ENCODE measurements around the gene LELP1.
"Not testable (repeated sequence)": the region's sequence is repeated elsewhere in the genome, so short reads cannot be mapped to it uniquely, and the experiment has no call there.

Gene LELP1

DNA sequence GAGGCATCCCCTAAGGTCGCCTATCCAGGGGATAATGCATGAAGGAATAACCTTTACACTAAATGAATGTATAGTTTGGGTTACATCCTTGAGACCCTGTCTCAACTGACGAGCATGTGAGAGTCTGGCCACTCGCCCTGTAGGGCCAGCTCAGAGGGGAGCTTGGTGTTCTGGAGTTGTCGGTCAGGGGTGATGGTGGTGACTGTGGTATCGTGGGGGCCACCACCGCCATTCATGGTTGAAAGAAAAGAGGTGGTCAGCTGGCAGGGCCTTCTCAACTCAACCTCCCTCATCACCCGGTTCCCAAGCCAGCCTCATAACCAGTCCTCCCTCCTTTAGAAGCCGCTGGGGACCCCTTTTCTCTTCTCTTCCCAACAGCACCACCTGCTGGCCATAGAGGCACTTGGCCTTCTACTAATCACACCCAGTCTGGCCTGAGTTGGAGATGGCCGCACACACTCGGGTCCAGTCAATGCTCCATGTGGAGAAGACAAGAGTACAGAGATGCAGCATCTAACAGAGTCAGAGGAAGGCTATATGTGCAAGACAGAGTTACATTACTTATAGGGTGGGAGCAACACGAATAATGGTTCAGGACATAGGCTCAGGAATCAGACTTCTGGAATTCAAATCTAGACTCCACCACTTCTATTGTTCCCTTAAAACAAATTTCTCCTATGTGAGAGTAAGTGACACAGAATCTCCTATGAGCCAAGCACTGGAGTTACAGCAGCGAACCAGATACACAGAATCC is 26.0 kb downstream of the LELP1 start:
- DNase-seq (ENCODE audit: low spot score) = not testable (repeated sequence)

DNA sequence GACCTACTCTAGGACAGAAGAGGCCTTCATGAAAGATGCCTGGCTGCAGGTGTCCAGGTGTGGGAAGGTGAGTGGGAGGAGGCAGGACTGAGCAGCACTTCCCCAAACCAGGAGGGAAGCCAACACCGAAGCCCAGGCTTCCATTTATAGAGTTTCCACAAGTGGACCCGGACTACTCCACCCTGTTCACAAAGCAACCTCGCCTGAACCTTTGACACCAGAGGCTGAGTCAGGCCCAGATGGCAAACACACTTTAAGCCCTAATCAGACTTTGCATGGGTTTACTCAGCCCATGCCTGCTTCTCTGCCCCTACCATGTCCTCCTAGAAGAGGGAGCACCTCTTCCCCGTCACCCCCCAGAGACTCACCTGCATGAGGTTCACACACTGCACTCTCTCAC is 28.1 kb downstream of the LELP1 start:
- no peak for DNase-seq (ENCODE audit: low spot score)

DNA sequence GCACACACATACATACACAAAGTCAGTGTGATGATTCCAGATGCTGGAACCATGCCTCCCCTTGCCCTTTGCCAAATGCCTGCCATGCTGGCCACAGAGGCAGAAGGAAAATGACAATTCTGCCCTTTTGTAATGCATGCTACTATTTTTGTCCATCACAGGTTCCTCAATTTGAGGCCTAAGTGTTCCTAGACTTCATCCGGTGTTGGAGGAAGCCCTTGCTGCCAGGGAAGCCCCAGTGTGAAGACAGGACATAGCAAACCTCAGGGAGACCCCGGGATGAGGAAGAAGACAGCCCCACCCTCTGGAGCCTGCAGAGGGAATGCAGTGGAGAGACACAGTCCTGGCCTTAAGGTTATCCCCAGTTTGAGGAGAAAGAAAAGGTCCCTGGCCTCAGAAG is 28.6 kb downstream of the LELP1 start:
- no peak for DNase-seq (ENCODE audit: low spot score)

GRCh38 chr1:153232553-153232952 is 29.3 kb downstream of the LELP1 start:
- no peak for DNase-seq (ENCODE audit: low spot score)

DNA sequence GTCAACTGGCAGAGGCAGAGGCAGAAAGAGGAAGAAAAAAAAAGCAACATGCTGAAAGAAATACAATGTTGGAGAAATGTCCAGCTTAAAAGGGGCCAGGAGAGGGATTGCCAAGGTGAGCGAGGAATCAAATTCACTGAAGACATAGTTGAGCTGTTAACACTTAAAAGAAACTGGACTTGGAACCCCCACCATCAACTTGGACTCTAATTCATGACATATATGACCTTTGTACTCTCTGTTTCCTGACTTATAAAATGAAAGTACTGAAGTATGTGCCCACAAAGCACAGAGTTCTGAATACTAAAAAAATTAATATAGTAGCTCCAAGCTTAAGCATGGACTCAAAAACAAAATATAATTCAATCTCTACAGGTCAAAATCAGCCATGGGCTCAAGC is 30.2 kb downstream of the LELP1 start:
- DNase-seq (ENCODE audit: low spot score) = no peak

- no peak for DNase-seq (ENCODE audit: low spot score)
These were observed 35.3 kb downstream of the LELP1 start for GRCh38 chr1:153238527-153238926.

GRCh38 chr1:153242160-153242559 is 38.9 kb downstream of the LELP1 start:
- no peak for DNase-seq (ENCODE audit: low spot score)

- no peak for DNase-seq (ENCODE audit: low spot score)
These were observed 42.2 kb downstream of the LELP1 start for GRCh38 chr1:153245466-153245865.

DNA sequence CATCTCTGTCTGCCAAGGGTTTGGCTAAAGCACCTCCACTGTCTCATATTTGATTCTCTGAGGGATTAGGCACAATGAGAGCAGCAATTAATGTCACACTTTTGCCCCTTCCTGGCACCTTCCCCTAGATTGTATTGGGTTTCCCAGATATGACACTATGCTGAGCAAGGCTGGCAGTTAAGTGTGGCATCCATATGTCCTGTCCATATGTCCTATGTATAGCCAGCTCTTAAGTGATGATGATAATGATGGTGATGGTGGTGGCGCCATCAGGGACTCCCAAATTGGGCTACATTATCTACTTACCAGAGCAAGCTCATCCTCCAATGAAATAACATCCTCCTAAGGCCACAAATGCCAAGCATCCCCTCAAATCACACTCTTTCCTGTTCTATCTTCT is 42.8 kb downstream of the LELP1 start:
- no peak for DNase-seq (ENCODE audit: low spot score)

- DNase-seq (ENCODE audit: low spot score) = no peak
These were observed 43.6 kb downstream of the LELP1 start for GRCh38 chr1:153246825-153247224.

GRCh38 chr1:153248176-153248879 is 45.1 kb downstream of the LELP1 start:
- DNase-seq (ENCODE audit: low spot score) = no peak

GRCh38 chr1:153250166-153250565 is 46.9 kb downstream of the LELP1 start:
- no peak for DNase-seq (ENCODE audit: low spot score)

- DNase-seq (ENCODE audit: low spot score) = no peak
These were observed 47.9 kb downstream of the LELP1 start for GRCh38 chr1:153251087-153251486.

GRCh38 chr1:153251562-153251961 is 48.3 kb downstream of the LELP1 start:
- DNase-seq (ENCODE audit: low spot score) = no peak

- DNase-seq (ENCODE audit: low spot score) = no peak
These were observed 48.8 kb downstream of the LELP1 start for GRCh38 chr1:153251988-153252387.

DNA sequence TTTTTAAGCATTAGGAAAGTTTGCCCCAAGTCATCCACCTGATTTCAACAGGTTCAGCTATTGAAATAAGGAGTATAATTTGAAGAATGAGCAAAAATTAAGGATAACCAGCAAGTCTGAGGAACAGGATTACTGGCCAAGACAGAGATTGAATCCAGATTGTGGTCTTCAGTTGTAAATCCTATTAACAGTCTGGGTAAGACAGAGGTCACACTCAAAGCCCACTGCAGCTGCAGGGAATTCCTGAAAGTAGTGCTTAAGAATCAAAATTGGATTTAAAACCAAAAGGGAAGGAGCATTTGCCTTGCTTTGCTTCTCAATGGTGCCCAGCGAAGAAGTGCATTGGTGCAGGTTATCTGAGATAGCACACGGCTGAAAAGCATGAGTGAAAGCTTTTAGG is 49.8 kb downstream of the LELP1 start:
- no peak for DNase-seq (ENCODE audit: low spot score)

- no peak for DNase-seq (ENCODE audit: low spot score)
These were observed 50.5 kb downstream of the LELP1 start for GRCh38 chr1:153253693-153254092.

All from left forelimb (tissue), 1 donor.